Left cardiac atrium (tissue), 4 donors: ENCODE data around the gene SIGLEC15. TPM values are rescaled to one million over a fixed set of nuclear protein-coding genes. Genes with fewer than 3 reads are reported as not detected.
A peak's percentile ranks its signal among the peaks of the same experiment; 100 is the strongest.
"Not testable (repeated sequence)": the region's sequence is repeated elsewhere in the genome, so short reads cannot be mapped to it uniquely, and the experiment has no call there.

Experiments used
- ATAC-seq, 2 donors: fragments of 200-7000 bp; cut with Tn5 transposase; one replicate each; pipeline ENCODE4 v1.9.1; 2020; ENCODE audit warnings: mild to moderate bottlenecking in 2 of 2, moderate library complexity in 2 of 2
- DNase-seq: peaks from one replicate; pipeline ENCODE4 v3.0.0-alpha.2; 2020
- intact Hi-C, 2 donors: fragments of 100-400 bp; cut with DNase I; formaldehyde crosslinking; loops; one replicate each; pipeline versions ENCODE4 v1.14.1 to v1.15.1; 2022 to 2023
- total RNA-seq, 2 donors: library from RNA; stranded (reverse); fragmentation: NEBNext Ultra II Directional; extraction: Animal tissue kit (Norgen Biotek cat#: 25700); gene quantifications; one replicate each; pipeline ENCODE4 v1.2.1, GENCODE V29; 2021
- donor health status: DM: no; HTN: yes; CAD: no.
- donor health status: DM: no; HTN: yes; CAD: no; lungs with severe emphysema.
- donor health status: DM: yes; HTN: yes; CAD: no.
- donor health status: Dilated cardiomyopathy.

SIGLEC15 gene
- total RNA-seq, 2 donors from 2014 or later: 0.18 TPM; not detected in 1

DNA sequence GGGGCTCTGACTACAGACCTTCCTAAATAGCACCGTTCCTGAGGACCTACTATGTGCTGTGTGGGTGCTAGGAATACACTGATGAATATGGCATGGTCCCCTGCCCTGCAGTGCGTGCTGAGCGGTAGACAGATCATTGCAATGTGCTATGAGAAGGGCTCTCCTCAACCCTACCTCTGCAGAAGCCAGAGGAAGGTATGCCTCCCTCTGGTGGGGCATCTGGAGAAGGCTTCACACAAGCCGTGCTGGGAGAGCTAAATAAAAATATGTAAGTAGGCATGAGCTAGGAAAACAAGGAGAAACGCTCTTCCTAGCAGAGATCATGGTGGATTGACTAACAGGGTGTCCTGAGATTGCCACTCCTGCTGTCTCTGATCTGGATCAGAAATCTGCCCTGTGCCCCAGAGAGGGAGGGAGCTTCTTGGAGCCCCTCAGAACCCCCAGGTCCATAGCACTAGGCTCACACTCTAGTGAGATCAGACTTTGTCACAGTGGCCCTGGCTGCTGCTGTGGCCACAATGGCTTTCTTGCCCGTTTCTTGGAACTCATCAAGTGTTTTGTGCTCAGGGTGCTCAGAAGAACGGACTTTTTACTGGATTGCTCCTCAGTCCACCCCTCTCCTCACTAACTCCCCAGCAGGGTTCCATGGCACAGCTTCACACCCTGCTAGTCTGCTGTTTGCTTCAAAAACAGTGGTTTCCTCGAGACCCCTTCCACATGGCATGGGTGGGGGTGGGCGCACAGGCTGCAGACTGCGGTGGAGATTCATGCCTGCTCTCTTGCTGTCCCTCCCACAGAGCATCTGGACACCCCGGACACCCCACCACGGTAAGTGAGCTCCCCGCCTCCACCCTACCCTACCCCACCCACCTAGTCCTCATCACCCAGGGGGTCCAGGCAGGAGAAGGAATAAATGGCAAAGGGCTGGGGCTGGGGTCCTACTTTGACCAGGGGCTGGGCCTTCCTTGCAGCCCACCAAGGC, 14.2 kb downstream of the SIGLEC15 start:
- intact Hi-C loops: loop anchor here (2.0 to 10.0 kb wide), 3 partner anchors 55 to 117 kb away; partner anchors contain the start of gene SLC14A1 (in 1 of the 2)
- ATAC-seq: peak; percentile 72 to 77
- DNase-seq: no peak

DNA sequence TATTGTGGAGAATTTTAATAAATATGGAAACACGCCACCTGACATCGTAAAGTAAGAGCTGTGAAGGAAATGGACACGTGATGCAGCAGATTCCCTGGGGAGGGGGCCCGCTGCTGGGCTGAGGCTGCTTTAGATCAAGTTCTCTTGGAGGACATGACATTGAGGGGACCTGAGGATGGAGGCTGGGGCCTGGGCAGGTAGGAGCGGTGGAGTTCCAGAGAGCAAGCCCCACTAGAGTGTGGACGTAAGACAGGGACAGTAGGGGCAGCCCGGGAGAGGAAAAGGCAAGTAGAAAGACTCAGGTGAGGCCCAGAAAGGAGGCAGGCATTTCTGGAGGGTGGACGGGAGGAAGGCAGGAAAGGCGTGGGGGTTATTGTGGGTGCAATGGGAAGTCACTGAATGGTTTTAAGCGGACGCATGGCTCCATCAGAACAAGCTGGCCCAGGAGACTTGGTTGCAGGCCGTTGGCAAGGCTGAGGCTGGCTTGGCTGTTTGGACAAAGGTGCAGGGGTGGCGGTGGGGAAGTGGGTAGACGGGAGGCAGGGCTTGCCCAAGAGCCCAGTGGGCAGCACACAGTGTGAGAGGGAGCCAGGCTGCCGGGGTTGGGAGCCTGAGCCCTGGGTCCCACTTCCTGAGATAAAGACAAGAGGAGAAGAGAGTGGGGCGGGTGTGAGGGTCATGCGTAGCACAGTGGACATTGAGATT, 15.7 kb downstream of the SIGLEC15 start:
- ATAC-seq: no peak
- no peak for DNase-seq
- intact Hi-C loops: no loop called here

DNA sequence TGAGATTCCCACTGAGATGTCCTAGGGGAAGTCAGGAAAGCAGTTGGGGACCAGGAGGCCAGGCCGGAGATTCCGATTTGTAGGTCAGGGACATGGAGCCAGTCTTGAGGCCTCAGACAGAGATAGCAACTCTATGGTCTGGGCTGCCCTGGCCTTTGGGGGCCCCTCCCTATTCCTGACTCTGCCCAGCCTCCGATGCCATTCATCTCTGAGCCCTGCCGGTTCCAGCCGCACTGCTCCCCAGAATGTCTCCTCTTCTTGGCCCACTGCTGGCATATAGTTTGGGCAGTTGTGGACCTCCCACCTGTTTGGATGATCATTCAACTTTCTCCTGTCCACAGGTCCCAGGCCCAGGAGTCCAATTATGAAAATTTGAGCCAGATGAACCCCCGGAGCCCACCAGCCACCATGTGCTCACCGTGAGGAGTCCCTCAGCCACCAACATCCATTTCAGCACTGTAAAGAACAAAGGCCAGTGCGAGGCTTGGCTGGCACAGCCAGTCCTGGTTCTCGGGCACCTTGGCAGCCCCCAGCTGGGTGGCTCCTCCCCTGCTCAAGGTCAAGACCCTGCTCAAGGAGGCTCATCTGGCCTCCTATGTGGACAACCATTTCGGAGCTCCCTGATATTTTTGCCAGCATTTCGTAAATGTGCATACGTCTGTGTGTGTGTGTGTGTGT, 16.4 kb downstream of the SIGLEC15 start:
- intact Hi-C loops: no loop called here
- ATAC-seq: no peak
- no peak for DNase-seq

DNA sequence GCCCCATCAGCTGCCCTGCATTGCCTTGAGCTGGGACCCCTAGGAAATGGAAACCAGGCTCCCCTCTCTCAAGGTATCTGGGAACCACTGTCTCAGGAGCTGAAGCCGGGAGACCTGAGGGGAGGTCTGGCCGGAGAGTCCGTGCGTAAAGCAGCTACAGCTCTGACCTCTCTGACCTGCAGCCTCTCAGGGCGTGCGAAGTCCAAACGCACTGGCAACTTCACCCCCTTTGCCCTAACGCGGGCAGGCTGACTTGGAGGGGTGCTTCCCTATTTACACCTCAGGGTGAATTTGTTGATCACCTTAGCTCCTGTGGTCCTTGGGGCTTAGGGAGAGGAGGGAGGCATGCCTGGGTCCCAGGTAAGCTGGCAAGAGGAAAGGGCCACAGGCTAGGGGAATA, 17.5 kb downstream of the SIGLEC15 start:
- DNase-seq (no peak), ATAC-seq (no peak)
- intact Hi-C loops: no loop called here

DNA sequence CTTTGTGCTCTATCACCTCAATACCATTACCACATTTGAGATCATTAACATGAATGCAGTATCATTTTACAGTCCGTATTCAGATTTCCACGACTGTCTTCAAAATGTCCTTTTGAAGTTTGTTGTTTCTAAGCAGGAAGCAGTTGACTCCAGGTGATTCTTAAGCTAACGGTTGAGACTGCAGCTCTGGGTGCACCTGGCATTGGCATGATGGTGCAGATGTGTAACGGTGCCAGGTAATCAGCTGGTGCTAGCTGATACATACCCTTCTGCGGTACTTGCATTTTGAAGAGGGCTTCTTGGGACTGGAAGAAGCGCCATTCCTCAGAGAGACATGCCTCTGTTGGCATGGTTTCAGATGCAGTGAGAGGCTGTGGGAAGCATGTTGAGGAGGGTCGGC, 19.5 kb downstream of the SIGLEC15 start:
- intact Hi-C loops: no loop called here
- no peak for ATAC-seq
- DNase-seq: no peak

DNA sequence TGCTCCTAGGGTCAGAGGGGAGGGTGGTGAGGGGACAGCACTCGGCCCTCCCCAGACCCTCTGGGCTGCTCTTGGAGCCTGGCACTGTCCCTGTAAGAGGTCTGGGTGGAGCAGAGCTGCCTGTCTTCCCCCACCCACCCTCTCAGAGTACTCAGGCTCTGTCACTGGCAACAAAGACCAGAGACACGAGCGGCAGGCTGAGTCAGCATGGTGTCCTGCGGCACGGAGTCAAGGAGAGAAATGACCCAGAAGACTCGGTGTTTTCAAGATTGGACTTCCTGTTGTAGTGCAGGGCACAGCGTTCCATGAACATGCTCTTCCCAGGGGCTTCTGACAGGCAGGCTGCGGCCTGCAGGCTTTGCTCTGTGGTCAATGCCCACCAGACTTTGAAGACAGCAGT, 19.9 kb downstream of the SIGLEC15 start:
- peak in 1 of 2 donors; percentile 27 for ATAC-seq
- intact Hi-C loops: no loop called here

DNA sequence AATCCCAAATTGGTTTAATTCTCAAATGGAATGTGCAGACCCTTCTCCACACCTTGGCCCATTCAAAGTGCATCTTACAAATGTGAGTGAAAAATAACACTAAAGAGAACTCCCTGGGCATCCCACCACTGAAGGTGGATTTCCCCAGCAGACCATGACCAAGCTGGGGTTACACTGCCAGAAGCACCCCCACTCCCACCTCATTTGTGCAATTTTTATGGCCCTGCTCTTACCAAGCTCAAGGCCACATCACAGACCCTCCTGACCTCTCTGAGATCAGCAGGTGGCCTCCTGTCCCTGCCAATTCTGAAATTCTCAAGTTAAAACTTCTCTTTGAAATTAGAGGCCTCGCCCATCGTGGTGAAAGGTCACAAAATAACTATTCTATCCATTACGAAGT, 21.6 kb downstream of the SIGLEC15 start:
- intact Hi-C loops: no loop called here
- no peak for DNase-seq
- ATAC-seq: no peak

More for the DNA sequence above, 19.9 kb downstream of the SIGLEC15 start:
- DNase-seq: no peak

DNA sequence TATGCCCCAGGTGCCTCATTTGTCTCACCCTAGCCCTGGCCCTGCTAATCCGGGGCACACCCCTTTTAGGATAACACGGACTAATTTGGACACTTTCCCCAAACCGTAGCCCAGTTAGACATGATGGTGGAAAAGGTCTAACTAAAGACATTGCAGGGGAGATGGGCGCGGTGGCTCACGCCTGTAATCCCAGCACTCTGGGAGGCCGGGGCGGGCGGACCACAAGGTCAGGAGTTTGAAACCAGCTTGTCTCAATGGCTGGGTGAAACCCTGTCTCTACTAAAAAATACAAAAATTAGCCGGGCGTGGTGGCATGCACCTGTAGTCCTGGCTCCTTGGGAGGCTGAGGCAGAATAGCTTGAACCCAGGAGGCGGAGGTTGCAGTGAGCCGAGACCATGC, 23.2 kb downstream of the SIGLEC15 start:
- ATAC-seq, DNase-seq, intact Hi-C loops: not testable (repeated sequence)

DNA sequence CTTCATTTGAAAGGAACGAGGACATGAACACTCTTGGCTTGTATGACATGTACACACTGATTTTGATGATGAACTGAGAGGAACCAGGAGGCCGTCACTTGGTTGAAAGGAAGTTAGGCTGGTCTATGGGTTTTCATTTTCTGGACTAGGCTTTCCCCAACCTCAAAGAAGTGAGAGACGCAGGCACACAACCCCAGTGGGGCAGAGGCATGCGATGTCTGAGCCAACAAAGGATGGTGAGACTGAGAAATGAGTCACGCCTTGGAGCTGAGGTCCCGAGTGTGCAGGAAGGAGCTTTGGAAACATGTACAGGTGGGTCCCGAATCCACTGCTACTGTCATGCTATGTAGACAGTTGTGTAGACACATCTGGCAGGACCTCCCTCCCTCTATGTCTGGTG, 24.1 kb downstream of the SIGLEC15 start:
- ATAC-seq (no peak), DNase-seq (no peak)
- intact Hi-C loops: no loop called here

DNA sequence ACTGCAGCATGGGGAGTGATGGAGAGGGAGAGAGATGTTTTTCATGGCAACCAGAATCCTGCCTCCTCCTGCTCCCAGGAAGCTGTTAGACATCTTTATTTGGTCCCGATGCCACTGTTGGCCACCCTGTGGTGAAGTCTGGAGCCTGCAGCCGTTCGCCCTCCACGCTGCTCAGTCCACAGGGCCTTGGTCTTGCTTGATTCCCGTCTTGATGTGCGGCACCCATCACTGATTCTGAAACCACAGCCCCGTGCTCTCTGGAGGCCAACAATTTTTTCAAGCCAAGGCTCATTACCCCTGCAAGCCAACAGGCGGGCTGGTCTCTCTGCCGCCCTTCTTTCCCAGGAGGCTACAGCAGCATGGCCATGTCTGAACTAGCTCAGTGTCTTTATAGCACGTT, 24.5 kb downstream of the SIGLEC15 start:
- no peak for DNase-seq
- ATAC-seq: no peak
- intact Hi-C loops: no loop called here

DNA sequence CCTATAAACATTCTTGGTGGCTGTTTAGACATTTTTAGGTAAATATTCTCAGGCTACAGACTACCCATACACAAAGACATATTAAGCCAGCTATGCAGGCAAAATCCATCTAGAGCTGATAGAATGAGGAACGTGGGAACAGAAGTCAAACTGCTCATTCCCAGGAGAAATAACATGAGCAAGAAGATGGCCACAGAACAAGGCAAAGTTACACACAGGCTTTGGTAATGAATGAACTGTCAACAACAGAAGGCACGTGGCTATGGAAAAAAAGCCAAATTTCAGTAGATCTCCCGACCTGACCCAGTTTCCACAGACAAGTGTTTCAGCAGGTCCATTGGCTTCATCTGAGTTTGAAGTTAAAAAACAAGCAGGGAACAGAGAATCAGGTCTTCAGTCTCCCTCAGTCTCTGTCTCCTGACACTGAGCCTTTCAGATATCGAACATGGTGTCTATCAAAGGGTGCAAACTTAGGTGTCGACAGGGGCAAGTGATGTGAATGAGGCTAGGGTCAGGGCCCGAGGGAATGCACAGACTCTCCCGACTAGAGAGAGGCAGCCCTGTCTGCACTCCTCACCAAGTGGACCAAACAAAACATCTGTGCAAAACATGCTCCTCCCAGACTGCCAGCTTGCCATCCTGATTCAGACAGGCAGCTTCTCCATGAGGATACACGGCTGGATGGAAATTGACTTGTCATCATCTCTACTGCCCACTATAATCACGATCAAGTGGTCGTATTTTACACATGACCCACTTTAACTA, 25.9 kb downstream of the SIGLEC15 start:
- no peak for DNase-seq
- intact Hi-C loops: no loop called here
- ATAC-seq: peak; percentile 56 to 76

DNA sequence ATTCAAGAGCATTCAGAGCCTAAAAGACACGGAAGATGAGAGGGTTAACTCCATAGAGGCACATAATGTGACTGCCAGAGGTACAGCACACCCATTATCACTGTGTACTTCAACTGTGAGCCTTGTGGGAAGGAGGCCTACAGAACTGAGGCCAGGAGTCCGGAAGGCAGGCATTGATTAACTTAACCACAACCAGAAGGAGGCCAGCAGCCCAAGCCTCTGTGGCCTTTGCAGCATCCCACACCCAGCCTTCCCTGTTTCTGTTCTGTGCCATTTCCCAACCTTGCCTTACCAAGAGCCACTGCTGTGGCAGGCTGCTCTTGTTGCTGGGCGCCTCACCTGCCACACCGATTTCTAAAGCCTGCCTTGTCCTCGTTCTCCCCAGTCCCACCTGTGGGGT, 27.2 kb downstream of the SIGLEC15 start:
- intact Hi-C loops: no loop called here
- ATAC-seq (no peak), DNase-seq (no peak)

DNA sequence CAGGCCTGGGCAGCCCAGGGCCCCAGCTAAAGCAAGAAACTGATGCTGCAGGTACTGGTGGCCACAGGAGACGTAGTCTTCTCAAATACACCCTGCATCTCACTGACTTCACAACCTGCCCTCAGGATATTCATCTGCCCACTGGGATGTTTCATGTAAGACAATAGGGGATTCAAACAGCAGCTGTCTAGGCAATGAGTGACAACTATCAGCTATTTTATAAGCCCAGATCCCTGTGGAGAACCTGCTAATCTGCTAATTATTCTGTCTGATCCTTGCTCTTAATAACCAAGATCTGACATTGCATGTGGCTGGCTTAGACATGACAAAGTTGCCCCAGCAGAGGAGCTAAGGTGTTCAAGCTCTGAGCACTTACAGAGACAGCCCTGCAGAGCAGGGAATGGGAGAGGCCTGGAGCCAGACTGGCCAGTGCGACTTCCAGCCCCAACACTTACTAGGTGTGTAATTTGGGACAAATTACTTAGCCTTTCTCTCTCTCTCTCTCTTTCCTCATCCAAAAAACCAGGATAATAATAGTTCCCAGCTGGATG, 28.6 kb downstream of the SIGLEC15 start:
- intact Hi-C loops: no loop called here
- DNase-seq: no peak
- ATAC-seq: no peak

DNA sequence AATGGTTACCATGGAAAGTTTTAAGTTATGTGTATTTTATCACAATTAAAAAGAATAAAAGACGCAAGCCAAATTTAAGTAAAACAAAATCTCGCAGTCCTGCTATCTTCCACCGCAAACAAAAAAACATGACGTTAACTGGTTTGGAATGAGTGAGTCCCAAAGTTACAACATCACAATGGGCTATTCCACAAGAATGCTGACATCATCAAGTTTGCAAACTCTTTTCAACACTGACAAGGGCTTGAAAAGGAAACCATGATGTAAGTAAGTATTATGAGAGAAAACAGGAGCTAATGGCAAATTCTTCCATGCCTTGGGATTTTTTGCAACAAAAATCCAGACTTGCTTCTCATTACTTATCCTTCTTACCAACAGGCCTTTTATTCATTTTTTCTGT, 31.1 kb downstream of the SIGLEC15 start:
- DNase-seq (no peak), ATAC-seq (no peak)
- intact Hi-C loops: no loop called here

DNA sequence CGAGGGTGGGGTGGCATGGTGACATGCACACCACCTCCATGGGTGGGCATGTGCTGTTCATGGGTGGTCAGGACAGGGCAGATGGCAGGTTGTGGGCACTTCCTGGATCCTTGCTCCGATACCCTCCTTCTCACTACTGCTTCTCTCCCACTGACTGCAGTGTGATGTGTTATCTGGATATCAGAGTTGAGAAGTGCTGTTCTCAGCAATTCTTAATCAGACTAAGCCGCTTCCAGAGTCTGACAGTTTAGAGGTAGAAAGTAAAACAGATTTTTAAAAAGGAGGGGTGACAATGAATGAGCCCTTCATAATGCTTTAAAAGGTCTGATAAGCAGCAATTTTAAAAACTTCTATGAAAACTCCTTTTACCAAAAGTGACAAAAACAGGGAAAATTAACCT, 33.9 kb downstream of the SIGLEC15 start:
- intact Hi-C loops: no loop called here
- DNase-seq: no peak
- ATAC-seq: no peak

DNA sequence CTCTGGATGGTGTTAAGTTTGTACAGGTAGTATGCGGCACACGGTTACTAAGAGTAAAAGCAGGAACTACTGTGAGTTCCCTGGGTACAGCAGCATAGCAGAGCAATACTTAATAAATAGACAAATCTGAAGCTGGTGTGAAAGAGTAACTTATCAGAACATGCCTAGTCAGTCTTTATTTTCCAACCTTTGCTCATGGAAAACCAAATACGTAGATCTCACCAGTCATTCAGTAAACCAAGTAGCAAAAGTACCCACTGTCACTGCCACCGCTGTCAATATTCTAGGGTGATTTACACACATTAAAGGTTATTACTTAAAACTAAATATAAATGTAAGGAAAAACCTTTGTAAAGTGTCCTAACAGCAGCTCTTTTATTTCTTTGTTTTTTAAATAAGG, 35.0 kb downstream of the SIGLEC15 start:
- intact Hi-C loops: no loop called here
- ATAC-seq (no peak), DNase-seq (no peak)

DNA sequence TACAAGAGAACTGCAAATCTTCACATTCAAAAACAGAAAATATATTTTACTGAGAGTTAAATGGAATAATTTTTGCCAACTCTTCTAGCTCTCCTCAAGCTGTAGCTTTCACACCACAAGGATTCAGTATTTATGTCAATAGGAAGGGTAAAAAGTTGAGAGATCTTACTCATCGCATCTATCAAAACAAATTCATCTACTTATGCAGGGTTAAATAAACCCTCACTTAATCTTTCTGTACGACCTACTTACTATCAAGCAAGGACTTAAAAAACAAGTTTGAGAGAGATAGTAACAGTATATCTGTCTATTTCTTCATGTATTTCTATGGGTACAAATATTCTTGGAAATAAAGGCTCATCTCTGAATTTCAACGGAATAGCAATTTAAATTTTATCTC, 35.5 kb downstream of the SIGLEC15 start:
- intact Hi-C loops: no loop called here
- no peak for ATAC-seq
- DNase-seq: no peak

DNA sequence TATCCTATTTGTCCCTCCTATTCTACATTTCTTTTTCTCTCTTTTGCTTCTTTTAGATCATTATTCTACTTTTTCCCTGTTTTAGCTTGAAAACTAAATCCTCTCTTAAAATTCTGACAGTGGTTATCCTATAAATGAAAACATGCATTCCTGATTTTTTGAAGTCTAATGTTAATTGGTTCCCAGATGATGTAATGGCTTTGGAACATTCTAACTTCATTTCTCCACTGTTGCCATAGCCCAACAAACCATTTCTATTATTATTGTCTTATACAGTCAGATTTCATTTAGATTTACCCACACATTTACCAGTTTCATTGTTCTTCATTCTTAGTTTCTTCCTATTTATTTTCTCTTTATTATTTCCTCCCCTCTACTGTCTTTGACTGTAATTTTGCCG, 36.5 kb downstream of the SIGLEC15 start:
- DNase-seq (no peak), ATAC-seq (no peak)
- intact Hi-C loops: no loop called here

DNA sequence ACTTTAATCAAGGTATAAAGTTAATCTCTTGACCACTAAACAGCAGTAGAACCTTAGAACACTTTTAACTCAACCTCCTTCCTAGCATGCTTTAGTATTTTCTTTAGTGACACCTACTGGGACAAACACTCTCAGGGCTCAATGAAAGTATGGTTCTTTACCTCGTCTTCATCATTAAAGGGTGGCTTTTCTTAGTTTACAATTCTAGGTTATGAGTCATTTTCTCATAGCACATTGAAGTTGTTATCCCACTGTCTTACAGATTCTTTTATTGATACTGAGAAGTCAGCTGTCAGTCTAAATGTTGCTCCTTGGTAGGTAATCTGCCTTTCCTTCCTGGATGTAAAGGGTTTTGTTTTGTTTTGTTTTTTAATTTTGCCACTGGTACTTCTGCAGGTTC, 38.0 kb downstream of the SIGLEC15 start:
- intact Hi-C loops: no loop called here
- no peak for DNase-seq
- no peak for ATAC-seq
